Endothelial cell of umbilical vein (primary cell): ENCODE data around the gene IL33. TPM values are rescaled to one million over a fixed set of nuclear protein-coding genes. Genes with fewer than 3 reads are reported as not detected.

Experiments
- BruUV-seq: library from RNA; stranded (reverse); fragments of 400-500 nt; replicated peaks from 2 replicates; lab custom pipeline; 2021; lab: Mats Ljungman, UMichigan
- CTCF ChIA-PET: fragments of 300-600, 350-600 bp; sonication (Branson Sonifier 250); formaldehyde crosslinking; loops from one replicate; lab custom pipeline; 2021; ENCODE audit warnings: antibody characterized with exemption, inconsistent platforms; lab: Charles Lee
- POLR2A ChIA-PET: fragments of 300-600, 350-600 bp; sonication (Branson Sonifier 250); formaldehyde crosslinking; loops from one replicate; lab custom pipeline; 2021; ENCODE audit warnings: antibody characterized with exemption, inconsistent platforms; lab: Charles Lee
- DNase-seq: peaks from one replicate; pipeline ENCODE4 v3.0.0-alpha.2; 2011; ENCODE audit warnings: low read depth, low spot score
- FAIRE-seq: peaks from 2 replicates; lab custom pipeline; 2011; peaks lifted over from hg19 to GRCh38; lab: Jason Lieb, UNC
- H2AFZ ChIP-seq: 2 replicates; pipeline ENCODE4 v1.6.0; 2012; ENCODE audit warnings: low read depth, low read length, control low read depth, inconsistent platforms
- H3K27ac ChIP-seq: 2 replicates; pipeline ENCODE4 v1.5.1; 2011; ENCODE audit warnings: low read depth, mild to moderate bottlenecking, control low read depth, low read length, moderate library complexity; ENCODE audit not compliant: insufficient read depth
- H3K27me3 ChIP-seq, 2 experiments: 2 replicates each; pipeline versions ENCODE4 v1.6.0 to v1.6.1; 2011; ENCODE audit warnings: low read length in 2 of 2, mixed read lengths in 1 of 2; ENCODE audit not compliant: control insufficient read depth in 2 of 2, insufficient read depth in 2 of 2
- H3K36me3 ChIP-seq, 2 experiments: 2 replicates in 1 of 2; 3 replicates in 1 of 2; pipeline ENCODE4 v1.5.1; 2011; ENCODE audit warnings: low read length in 2 of 2, mild to moderate bottlenecking in 1 of 2, moderate library complexity in 1 of 2; ENCODE audit not compliant: control insufficient read depth in 2 of 2, insufficient read depth in 2 of 2; ENCODE audit errors: extremely low read depth in 1 of 2
- H3K4me1 ChIP-seq: 3 replicates; pipeline ENCODE4 v1.5.1; 2011; ENCODE audit warnings: mild to moderate bottlenecking, low read length; ENCODE audit not compliant: control insufficient read depth, insufficient read depth; ENCODE audit errors: extremely low read depth
- H3K4me2 ChIP-seq: 2 replicates; pipeline ENCODE4 v1.6.1; 2011; ENCODE audit warnings: low read length, control low read depth, mixed read lengths; ENCODE audit not compliant: insufficient read depth
- H3K4me3 ChIP-seq, 3 experiments: fragments of 200-600 bp in 1 of 3; sonication (generic), shearing (Covaris generic) in 1 of 3; replicated peaks in 1 of 3; 2 replicates each; pipeline ENCODE4 v1.5.1; 2011 to 2016; ENCODE audit warnings: control low read depth in 3 of 3, low read length in 3 of 3, mild to moderate bottlenecking in 2 of 3, inconsistent platforms in 1 of 3, low read depth in 1 of 3, moderate library complexity in 1 of 3; ENCODE audit not compliant: insufficient read depth in 1 of 3
- H3K79me2 ChIP-seq: 2 replicates; pipeline ENCODE4 v1.6.0; 2012; ENCODE audit warnings: low read length, inconsistent platforms; ENCODE audit not compliant: control insufficient read depth, insufficient read depth
- H3K9ac ChIP-seq: replicated peaks from 2 replicates; pipeline ENCODE3; 2011; ENCODE audit warnings: low read length, control low read depth; ENCODE audit not compliant: insufficient read depth; ENCODE audit errors: extremely low read depth
- H3K9me1 ChIP-seq: replicated peaks from 3 replicates; pipeline ENCODE4 v1.6.0; 2011; ENCODE audit warnings: mild to moderate bottlenecking, low read length; ENCODE audit not compliant: control insufficient read depth, insufficient read depth; ENCODE audit errors: extremely low read depth
- H3K9me3 ChIP-seq: replicated peaks from 2 replicates; pipeline ENCODE4 v1.5.1; 2012; ENCODE audit warnings: low read length, inconsistent platforms; ENCODE audit not compliant: control insufficient read depth, insufficient read depth
- H4K20me1 ChIP-seq: replicated peaks from 2 replicates; pipeline ENCODE3; 2011; ENCODE audit warnings: mild to moderate bottlenecking, low read length; ENCODE audit not compliant: control insufficient read depth, insufficient read depth; ENCODE audit errors: extremely low read depth
- EZH2 ChIP-seq: IDR thresholded peaks from 2 replicates; pipeline ENCODE4 v1.6.1; 2012; ENCODE audit warnings: borderline replicate concordance, low read depth, mild to moderate bottlenecking, moderate library complexity, low read length, inconsistent platforms; ENCODE audit not compliant: severe bottlenecking
- FOS ChIP-seq: IDR thresholded peaks from 2 replicates; pipeline ENCODE4 v1.6.1; 2011; ENCODE audit warnings: mild to moderate bottlenecking, low read length, moderate library complexity, borderline replicate concordance; ENCODE audit not compliant: insufficient read depth
- GATA2 ChIP-seq: IDR thresholded peaks from 2 replicates; pipeline ENCODE4 v1.7.0; 2011; ENCODE audit warnings: low read depth, mild to moderate bottlenecking, moderate library complexity, mixed read lengths, low read length; ENCODE audit not compliant: insufficient read length, insufficient read depth
- JUN ChIP-seq: IDR thresholded peaks from 2 replicates; pipeline ENCODE4 v1.6.1; 2011; ENCODE audit warnings: borderline replicate concordance, low read depth; ENCODE audit not compliant: insufficient read length, insufficient read depth
- MYC ChIP-seq: IDR thresholded peaks from one replicate; pipeline ENCODE4 v1.6.1; 2011; ENCODE audit warnings: mild to moderate bottlenecking, low read depth, low read length
- POLR2A ChIP-seq: IDR thresholded peaks from 2 replicates; pipeline ENCODE4 v1.6.1; 2012; ENCODE audit warnings: low read depth, mild to moderate bottlenecking, control low read depth, low read length
- POLR2AphosphoS5 ChIP-seq: IDR thresholded peaks from 2 replicates; pipeline ENCODE4 v1.6.1; 2012; ENCODE audit warnings: low read depth, mild to moderate bottlenecking, control low read depth, low read length, moderate library complexity; ENCODE audit not compliant: insufficient read depth
- dilution Hi-C: fragments of 300-500 bp; cut with MboI; formaldehyde crosslinking; loops from one replicate; pipeline ENCODE4 v1.15.0; 2019; ENCODE audit warnings: low sequenced_read_pairs; ENCODE audit not compliant: extremely low pct_ligation_motif_present
- intact Hi-C: fragments of 100-400 bp; cut with micrococcal nuclease; formaldehyde crosslinking; loops from one replicate; pipeline ENCODE4 v1.10.0; 2022
- polyA plus RNA-seq, 4 experiments: library from polyadenylated mRNA; depleted of rRNA in 3 of 4; stranded (reverse) in 3 of 4; unstranded in 1 of 4; fragments of >200 nt; gene quantifications; 2 replicates each; pipeline versions ENCODE4 v1.2.1 to v1.2.3, GENCODE V29; 2011 to 2012; ENCODE audit warnings: missing spikeins in 1 of 4
- total RNA-seq: library from RNA; stranded (reverse); gene quantifications from 2 replicates; pipeline ENCODE4 v1.2.3, GENCODE V29; 2021
- TF ChIP-seq, protein P1 (sequence below), 2 donors: IDR thresholded peaks; 1 replicate in 1 of 2; 2 replicates in 1 of 2; pipeline ENCODE4 v1.5.1; 2011; ENCODE audit warnings: low read length in 2 of 2, mild to moderate bottlenecking in 2 of 2, moderate library complexity in 2 of 2, control low read depth in 1 of 2, inconsistent platforms in 1 of 2, low read depth in 1 of 2; ENCODE audit not compliant: insufficient read depth in 1 of 2; ENCODE audit errors: extremely low read depth in 1 of 2
- TF ChIP-seq, protein P2 (sequence below): IDR thresholded peaks from 2 replicates; pipeline ENCODE4 v1.6.1; 2011; ENCODE audit not compliant: insufficient read depth, insufficient read length

The IL33 gene
- total and polyA plus RNA-seq, 2 donors (not counting 3 experiments of a cell fraction or from before 2014, with no cell fraction given): 8.7 to 13.8 TPM

DNA sequence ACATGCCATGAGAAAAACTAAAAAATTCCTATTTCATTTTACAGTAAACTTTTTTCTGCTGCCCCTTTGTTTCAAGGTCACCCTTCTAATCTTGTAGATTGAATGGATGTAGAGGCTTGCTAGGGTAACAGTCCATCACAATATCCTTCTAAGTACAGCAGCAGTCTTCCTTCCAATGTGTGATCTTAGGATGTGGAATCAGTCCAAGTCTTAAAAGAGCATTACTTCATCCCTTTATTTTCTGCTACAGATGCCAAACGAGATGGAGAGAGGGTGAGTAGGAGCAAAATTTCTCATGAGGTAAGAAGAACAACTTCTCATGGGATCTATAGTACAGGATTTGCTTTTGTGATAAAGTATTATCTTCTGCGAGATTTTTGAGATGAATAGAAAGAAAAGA is 704 bp upstream of the IL33 start:
- Histone ChIP-seq H3K36me3 (no peaks in the 10 kb centered on the region), H3K4me2 (no peak overlapping the region), H3K4me3 (no peak overlapping the region), H3K9me3 (no peaks in the 10 kb centered on the region), H3K27me3 (no peaks in the 10 kb centered on the region), H4K20me1 (no peaks in the 10 kb centered on the region), H3K9me1 (no peaks in the 10 kb centered on the region), H3K27ac (no peak overlapping the region), H3K9ac (no peak overlapping the region), H3K79me2 (no peaks in the 10 kb centered on the region), H3K4me1 (peaks cover 26% of the 10 kb centered on the region), H2AFZ (no peak overlapping the region)
- TF ChIP-seq MYC (no peak), FOS (no peak), POLR2A (no peak), POLR2AphosphoS5 (no peak), JUN (no peak), GATA2 (no peak), EZH2 (no peak)
- TF ChIP-seq, protein P1, sequence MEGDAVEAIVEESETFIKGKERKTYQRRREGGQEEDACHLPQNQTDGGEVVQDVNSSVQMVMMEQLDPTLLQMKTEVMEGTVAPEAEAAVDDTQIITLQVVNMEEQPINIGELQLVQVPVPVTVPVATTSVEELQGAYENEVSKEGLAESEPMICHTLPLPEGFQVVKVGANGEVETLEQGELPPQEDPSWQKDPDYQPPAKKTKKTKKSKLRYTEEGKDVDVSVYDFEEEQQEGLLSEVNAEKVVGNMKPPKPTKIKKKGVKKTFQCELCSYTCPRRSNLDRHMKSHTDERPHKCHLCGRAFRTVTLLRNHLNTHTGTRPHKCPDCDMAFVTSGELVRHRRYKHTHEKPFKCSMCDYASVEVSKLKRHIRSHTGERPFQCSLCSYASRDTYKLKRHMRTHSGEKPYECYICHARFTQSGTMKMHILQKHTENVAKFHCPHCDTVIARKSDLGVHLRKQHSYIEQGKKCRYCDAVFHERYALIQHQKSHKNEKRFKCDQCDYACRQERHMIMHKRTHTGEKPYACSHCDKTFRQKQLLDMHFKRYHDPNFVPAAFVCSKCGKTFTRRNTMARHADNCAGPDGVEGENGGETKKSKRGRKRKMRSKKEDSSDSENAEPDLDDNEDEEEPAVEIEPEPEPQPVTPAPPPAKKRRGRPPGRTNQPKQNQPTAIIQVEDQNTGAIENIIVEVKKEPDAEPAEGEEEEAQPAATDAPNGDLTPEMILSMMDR (IDR thresholded peaks at IDR 0.05; ENCODE audit: extremely low read depth in 1 of 2, insufficient read depth in 1 of 2, low read depth in 1 of 2, low read length in 2 of 2): no peak
- TF ChIP-seq, protein P2, sequence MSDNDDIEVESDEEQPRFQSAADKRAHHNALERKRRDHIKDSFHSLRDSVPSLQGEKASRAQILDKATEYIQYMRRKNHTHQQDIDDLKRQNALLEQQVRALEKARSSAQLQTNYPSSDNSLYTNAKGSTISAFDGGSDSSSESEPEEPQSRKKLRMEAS: no peak
- BruUV-seq: no TSS peak
- POLR2A ChIA-PET: no interaction called here
- CTCF ChIA-PET: interaction anchor here (1.7 kb wide), 1 partner anchor 91 kb away, joined by 6 read pairs; no protein-coding TSS in a partner anchor
- FAIRE-seq (no peak), DNase-seq (peak; percentile 79)
- intact Hi-C loops: loop anchor here (5.0 kb wide), 1 partner anchor 68 kb away; no protein-coding TSS in a partner anchor
- dilution Hi-C loops: no loop called here
